A549 (cell line): Measurements from ENCODE around the gene EDARADD. TPM values are rescaled to one million over a fixed set of nuclear protein-coding genes. Genes with fewer than 3 reads are reported as not detected.

Experiments used
- ATAC-seq, 2 experiments: fragments of 200-7000 bp in 1 of 2; fragments of >200 bp in 1 of 2; cut with Nextera tagmentation in 1 of 2; cut with Tn5 transposase in 1 of 2; 3 replicates each; pipeline versions ENCODE4 v1.8.0 to v1.9.1; 2018 to 2020; ENCODE audit warnings: mild to moderate bottlenecking in 1 of 2, moderate library complexity in 1 of 2
- CTCF ChIA-PET: fragments of 300-600 bp; sonication (Branson Sonifier 250); formaldehyde crosslinking; extraction: SDS; loops from one replicate; lab custom pipeline; 2021; ENCODE audit warnings: antibody characterized with exemption, inconsistent platforms; lab: Yijun Ruan, JAX
- POLR2A ChIA-PET: fragments of 350-600 bp; formaldehyde crosslinking; extraction: SDS; loops from one replicate; lab custom pipeline; 2021; ENCODE audit warnings: antibody characterized with exemption, inconsistent platforms; lab: Yijun Ruan, JAX
- DNase-seq, 2 experiments: peaks; one replicate each; pipeline versions ENCODE4 v3.0.0 to v3.0.0-alpha.2; 2011 to 2016; ENCODE audit warnings: low read depth in 1 of 2, low spot score in 1 of 2
- FAIRE-seq: peaks from 2 replicates; lab custom pipeline; 2011; peaks lifted over from hg19 to GRCh38; lab: Jason Lieb, UNC
- H3K27ac ChIP-seq, 2 experiments: fragments of >200 bp; sonication (Bioruptor Twin); formaldehyde crosslinking; 3 replicates each; pipeline ENCODE4 v1.5.1; 2016 to 2017
- H3K4me1 ChIP-seq: fragments of >200 bp; sonication (Bioruptor Twin); formaldehyde crosslinking; 3 replicates; pipeline ENCODE4 v1.6.1; 2016
- H3K4me2 ChIP-seq: fragments of >200 bp; sonication (Bioruptor Twin); formaldehyde crosslinking; 3 replicates; pipeline ENCODE4 v1.6.1; 2016
- H3K4me3 ChIP-seq: fragments of >200 bp; sonication (Bioruptor Twin); formaldehyde crosslinking; 3 replicates; pipeline ENCODE4 v1.5.1; 2016
- H3K9me3 ChIP-seq: fragments of >200 bp; sonication (Bioruptor Twin); formaldehyde crosslinking; 3 replicates; pipeline ENCODE4 v1.6.1; 2016
- HOXB13 ChIP-seq: fragments of 250-450 bp; sonication (Bioruptor Pico); IDR thresholded peaks from 2 replicates; pipeline ENCODE4 v1.5.0; 2020; ENCODE audit warnings: low read depth, mild to moderate bottlenecking, moderate library complexity
- JUN ChIP-seq, 2 experiments: fragments of >200 bp; sonication (Bioruptor Twin); formaldehyde crosslinking; IDR thresholded peaks; 2 replicates in 1 of 2; 3 replicates in 1 of 2; pipeline ENCODE4 v1.6.1; 2016 to 2017
- KDM1A ChIP-seq: fragments of 200-600 bp; sonication (generic); IDR thresholded peaks from 2 replicates; pipeline ENCODE4 v1.6.1; 2016; ENCODE audit warnings: low read depth, mild to moderate bottlenecking
- KDM5A ChIP-seq: fragments of 200-600 bp; sonication (generic); IDR thresholded peaks from 2 replicates; pipeline ENCODE4 v1.6.1; 2016; ENCODE audit warnings: antibody characterized with exemption, mild to moderate bottlenecking
- MAFK ChIP-seq: fragments of 450-650 bp; IDR thresholded peaks from 2 replicates; pipeline ENCODE4 v1.6.1; 2014; ENCODE audit not compliant: partially characterized antibody
- NFE2L2 ChIP-seq: fragments of 150-350 bp; conservative IDR thresholded peaks from 2 replicates; pipeline ENCODE4 v1.6.1; 2014; ENCODE audit warnings: low read length
- PHF8 ChIP-seq: fragments of 200-600 bp; sonication (generic); IDR thresholded peaks from 2 replicates; pipeline ENCODE4 v1.6.1; 2016; ENCODE audit warnings: low read depth, mild to moderate bottlenecking, antibody characterized with exemption, moderate library complexity, borderline replicate concordance
- POLR2A ChIP-seq: IDR thresholded peaks from 2 replicates; pipeline ENCODE4 v1.6.1; 2012; ENCODE audit warnings: mild to moderate bottlenecking, low read length
- RAD21 ChIP-seq, 2 experiments: fragments of >200 bp in 1 of 2; sonication (Bioruptor Twin) in 1 of 2; formaldehyde crosslinking in 1 of 2; IDR thresholded peaks in 1 of 2; conservative IDR thresholded peaks in 1 of 2; 2 replicates in 1 of 2; 3 replicates in 1 of 2; pipeline ENCODE4 v1.6.1; 2012 to 2018; ENCODE audit warnings: inconsistent platforms in 1 of 2
- SMC3 ChIP-seq: fragments of >200 bp; sonication (Bioruptor Twin); formaldehyde crosslinking; IDR thresholded peaks from 3 replicates; pipeline ENCODE4 v1.6.1; 2018; ENCODE audit warnings: inconsistent platforms
- SREBF2 ChIP-seq: fragments of 450-650 bp; IDR thresholded peaks from 2 replicates; pipeline ENCODE4 v1.6.1; 2014; ENCODE audit warnings: mild to moderate bottlenecking, moderate library complexity
- WGBS: methylation state at CpG from one replicate; pipeline ENCODE4 v1.1.6; 2017; ENCODE audit errors: missing lambda C conversion rate; 5-methylcytosine and 5-hydroxymethylcytosine counted together
- polyA plus RNA-seq, 4 experiments: library from polyadenylated mRNA; depleted of rRNA in 3 of 4; stranded (reverse); fragments of >200 nt; fragmentation: RNase III in 1 of 4; extraction: RNeasy Plus Mini Kit Qiagen cat#74134 plus additional on column Dnase treatment in 1 of 4; gene quantifications; 2 replicates in 3 of 4; 3 replicates in 1 of 4; pipeline ENCODE4 v1.2.3, GENCODE V29; 2011 to 2017
- TF ChIP-seq, protein P1 (sequence below): fragments of >200 bp; sonication (Bioruptor Twin); formaldehyde crosslinking; IDR thresholded peaks from 2 replicates; pipeline ENCODE4 v1.6.1; 2016
- TF ChIP-seq, protein P2 (sequence below): fragments of 450-650 bp; IDR thresholded peaks from 2 replicates; pipeline ENCODE4 v1.6.1; 2014; ENCODE audit warnings: antibody characterized with exemption
- TF ChIP-seq, protein P3 (sequence below): fragments of 200-600 bp; sonication (generic); IDR thresholded peaks from 2 replicates; pipeline ENCODE4 v1.6.1; 2016; ENCODE audit warnings: antibody characterized with exemption, mild to moderate bottlenecking, moderate library complexity
- TF ChIP-seq, protein P4 (sequence below): IDR thresholded peaks from 2 replicates; pipeline ENCODE4 v1.6.1; 2012; ENCODE audit warnings: low read depth, borderline replicate concordance
- TF ChIP-seq, protein P5 (sequence below): IDR thresholded peaks from 2 replicates; pipeline ENCODE4 v1.6.1; 2012

EDARADD gene
- polyA plus RNA-seq, 2 of the 4 experiments (the other 2 are of a cell fraction), result 2.1 to 5.8 TPM

DNA sequence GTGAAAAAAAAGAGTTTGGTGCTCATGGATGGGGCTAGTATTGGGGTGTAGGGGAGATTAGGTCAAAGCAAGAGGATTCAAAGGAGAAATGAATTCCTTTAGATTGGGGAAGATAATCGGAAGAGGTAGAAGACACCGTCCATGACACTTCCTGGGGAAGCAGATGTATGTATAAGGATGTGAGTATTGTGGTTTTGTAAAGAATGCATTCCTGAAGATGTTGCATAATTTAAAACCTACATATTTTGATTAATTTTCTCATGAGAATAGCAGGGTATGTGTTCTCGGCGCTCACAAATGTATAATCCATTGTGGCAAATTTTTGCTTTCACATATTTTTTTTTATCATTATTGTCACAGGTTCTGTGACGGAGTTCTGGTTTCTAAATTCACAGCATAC, 124.2 kb downstream of the EDARADD start:
- POLR2A ChIA-PET, result no interaction called here
- no peak for FAIRE-seq

DNA sequence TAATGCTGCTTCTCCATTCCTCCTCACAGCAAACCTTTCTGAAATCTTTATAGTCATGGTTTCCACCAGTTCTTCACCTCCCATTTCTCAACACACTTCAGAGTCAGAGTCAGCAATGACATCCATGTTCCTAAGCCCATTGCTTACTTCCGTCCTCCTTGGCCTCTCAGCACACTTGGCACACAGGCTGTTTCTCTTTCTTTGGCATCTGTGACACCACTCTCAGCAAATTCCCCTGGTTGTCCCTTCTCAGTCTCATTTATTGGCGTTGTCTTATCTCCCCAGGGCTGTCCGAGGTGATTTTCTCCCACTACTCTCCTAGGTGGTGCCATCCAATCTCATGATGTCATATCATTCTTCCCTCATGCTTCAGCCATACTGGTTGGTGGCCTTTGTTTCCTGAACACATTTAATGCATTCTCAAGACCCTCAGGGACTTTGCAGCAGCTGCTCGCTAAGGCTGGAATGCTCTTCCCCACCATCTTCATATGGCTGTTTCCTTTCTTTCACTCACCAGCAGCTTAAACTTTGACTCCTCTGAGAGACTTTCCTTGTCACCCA, 126.4 kb downstream of the EDARADD start:
- ChIA-PET CTCF (interaction anchor here (1.4 kb wide), 1 partner anchor 28 kb away, joined by 3 read pairs; no protein-coding TSS in a partner anchor), POLR2A (no interaction called here)
- TF ChIP-seq PHF8 (no peak), KDM5A (no peak)
- TF ChIP-seq, protein P1, sequence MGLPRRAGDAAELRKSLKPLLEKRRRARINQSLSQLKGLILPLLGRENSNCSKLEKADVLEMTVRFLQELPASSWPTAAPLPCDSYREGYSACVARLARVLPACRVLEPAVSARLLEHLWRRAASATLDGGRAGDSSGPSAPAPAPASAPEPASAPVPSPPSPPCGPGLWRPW, result no peak
- WGBS, result 80% methylated on average over 4 of the region's 4 CpGs
- Histone ChIP-seq H3K4me1 (peaks cover 37% of the 10 kb centered on the region), H3K4me3 (no peak overlapping the region), H3K27ac (no peak overlapping the region), H3K4me2 (no peak overlapping the region), H3K9me3 (no peaks in the 10 kb centered on the region)
- no peak for ATAC-seq
- no peak for DNase-seq
- no peak for FAIRE-seq

More for the DNA sequence above, 124.2 kb downstream of the EDARADD start:
- TF ChIP-seq HOXB13 (no peak), SREBF2 (no peak), SMC3 (no peak), KDM5A (no peak), MAFK (no peak)
- TF ChIP-seq, protein P2, sequence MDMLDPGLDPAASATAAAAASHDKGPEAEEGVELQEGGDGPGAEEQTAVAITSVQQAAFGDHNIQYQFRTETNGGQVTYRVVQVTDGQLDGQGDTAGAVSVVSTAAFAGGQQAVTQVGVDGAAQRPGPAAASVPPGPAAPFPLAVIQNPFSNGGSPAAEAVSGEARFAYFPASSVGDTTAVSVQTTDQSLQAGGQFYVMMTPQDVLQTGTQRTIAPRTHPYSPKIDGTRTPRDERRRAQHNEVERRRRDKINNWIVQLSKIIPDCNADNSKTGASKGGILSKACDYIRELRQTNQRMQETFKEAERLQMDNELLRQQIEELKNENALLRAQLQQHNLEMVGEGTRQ, result no peak
- TF ChIP-seq, all 56 proteins: peak for 0
- Histone ChIP-seq H3K4me1 (peaks cover 38% of the 10 kb centered on the region), H3K4me2 (no peak overlapping the region), H3K4me3 (no peak overlapping the region), H3K9me3 (no peaks in the 10 kb centered on the region), H3K27ac (no peak overlapping the region)
- 91% methylated on average over 5 of the region's 5 CpGs for WGBS
- no peak for ATAC-seq
- no peak for DNase-seq
- CTCF ChIA-PET, result no interaction called here

DNA sequence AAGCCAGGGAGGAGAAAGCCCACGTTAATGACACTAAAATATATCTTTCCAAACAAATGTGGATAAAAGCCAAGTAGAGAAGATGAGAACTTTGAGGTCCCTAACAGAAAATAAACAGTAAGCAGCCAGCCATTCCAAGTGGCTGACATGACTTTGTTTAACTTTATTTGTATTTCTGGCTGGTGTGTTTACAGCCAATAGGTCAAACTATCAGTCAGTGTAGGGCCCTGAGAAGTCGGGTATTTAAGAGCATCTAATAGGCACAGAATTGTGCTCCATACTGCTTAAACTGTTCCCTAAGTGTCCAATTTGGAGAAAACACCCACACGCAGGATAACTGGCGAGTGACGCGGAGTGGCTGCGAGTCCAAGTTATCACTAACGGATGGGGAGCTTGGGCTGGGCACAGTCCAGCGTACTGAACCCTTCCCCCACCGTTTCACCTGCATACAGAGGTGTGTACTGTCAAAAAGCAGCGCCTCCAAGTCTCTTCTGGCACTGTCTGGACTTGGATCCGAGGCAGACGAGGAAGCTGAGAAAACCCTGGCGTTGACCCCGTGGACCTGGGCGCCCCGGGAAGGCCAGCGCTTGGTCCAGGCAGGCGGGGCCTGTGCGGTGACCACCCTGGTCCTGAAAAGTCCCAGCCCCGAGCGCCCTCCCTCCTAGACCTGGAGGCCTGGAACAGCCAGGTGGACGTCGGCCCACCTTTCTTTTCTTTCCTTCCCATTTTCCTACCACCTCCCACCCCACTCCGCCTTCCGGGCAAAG, 129.0 kb downstream of the EDARADD start:
- Histone ChIP-seq H3K9me3 (no peaks in the 10 kb centered on the region), H3K4me2 (peak overlapping the region; percentile 74), H3K4me3 (peak overlapping the region; percentile 99), H3K4me1 (peaks cover 13% of the 10 kb centered on the region), H3K27ac (peak overlapping the region; percentile 88 to 94)
- peak; percentile 13 to 28 for DNase-seq
- TF ChIP-seq PHF8 (no peak), JUN (IDR thresholded peaks at IDR 0.05) (0 out of 5 replicates have a peak, but pooled peaks of 1 of the 2 experiments have one; percentile 17)
- TF ChIP-seq, protein P3, sequence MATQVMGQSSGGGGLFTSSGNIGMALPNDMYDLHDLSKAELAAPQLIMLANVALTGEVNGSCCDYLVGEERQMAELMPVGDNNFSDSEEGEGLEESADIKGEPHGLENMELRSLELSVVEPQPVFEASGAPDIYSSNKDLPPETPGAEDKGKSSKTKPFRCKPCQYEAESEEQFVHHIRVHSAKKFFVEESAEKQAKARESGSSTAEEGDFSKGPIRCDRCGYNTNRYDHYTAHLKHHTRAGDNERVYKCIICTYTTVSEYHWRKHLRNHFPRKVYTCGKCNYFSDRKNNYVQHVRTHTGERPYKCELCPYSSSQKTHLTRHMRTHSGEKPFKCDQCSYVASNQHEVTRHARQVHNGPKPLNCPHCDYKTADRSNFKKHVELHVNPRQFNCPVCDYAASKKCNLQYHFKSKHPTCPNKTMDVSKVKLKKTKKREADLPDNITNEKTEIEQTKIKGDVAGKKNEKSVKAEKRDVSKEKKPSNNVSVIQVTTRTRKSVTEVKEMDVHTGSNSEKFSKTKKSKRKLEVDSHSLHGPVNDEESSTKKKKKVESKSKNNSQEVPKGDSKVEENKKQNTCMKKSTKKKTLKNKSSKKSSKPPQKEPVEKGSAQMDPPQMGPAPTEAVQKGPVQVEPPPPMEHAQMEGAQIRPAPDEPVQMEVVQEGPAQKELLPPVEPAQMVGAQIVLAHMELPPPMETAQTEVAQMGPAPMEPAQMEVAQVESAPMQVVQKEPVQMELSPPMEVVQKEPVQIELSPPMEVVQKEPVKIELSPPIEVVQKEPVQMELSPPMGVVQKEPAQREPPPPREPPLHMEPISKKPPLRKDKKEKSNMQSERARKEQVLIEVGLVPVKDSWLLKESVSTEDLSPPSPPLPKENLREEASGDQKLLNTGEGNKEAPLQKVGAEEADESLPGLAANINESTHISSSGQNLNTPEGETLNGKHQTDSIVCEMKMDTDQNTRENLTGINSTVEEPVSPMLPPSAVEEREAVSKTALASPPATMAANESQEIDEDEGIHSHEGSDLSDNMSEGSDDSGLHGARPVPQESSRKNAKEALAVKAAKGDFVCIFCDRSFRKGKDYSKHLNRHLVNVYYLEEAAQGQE, result peak; percentile 61
- no peak for FAIRE-seq
- WGBS, result 10% methylated on average over 24 of the region's 26 CpGs
- POLR2A ChIA-PET, result no interaction called here
- CTCF ChIA-PET, result interaction anchor here (1.1 kb wide), 1 partner anchor 20 kb away, joined by 4 read pairs; no protein-coding TSS in a partner anchor
- peak; percentile 49 to 69 for ATAC-seq

DNA sequence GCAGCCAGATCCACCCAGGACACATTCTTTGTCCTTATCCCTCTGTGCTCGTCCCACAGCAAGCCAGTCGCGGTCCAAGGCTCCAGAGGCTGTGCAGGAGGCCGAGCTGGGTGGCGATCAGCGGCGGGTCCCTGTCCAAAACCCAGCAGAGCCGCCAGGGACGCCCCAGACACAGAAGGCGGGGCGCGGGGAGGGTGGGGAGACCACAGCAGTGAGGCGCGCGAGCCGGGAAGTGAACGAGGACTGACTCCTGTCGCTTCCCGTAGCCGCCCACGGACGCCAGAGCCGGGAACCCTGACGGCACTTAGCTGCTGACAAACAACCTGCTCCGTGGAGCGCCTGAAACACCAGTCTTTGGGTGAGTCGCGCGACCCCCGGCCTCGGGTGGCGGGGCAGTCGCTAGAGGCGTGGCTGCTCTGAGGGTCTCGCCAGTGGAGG, 129.6 kb downstream of the EDARADD start, which contains the start of gene LGALS8:
Gene LGALS8, plus strand, starts transcription at position 279 of the 438 bp plus-strand sequence. CDS start 2,089 bp downstream, outside the sequence.
- FAIRE-seq (no peak), ATAC-seq (peak; percentile 87 to 88), DNase-seq (peak; percentile 82)
- peak within 1 kb of the TSS; percentile 74 for H3K4me2 ChIP-seq
- no peaks in the 10 kb centered on the region for H3K9me3 ChIP-seq
- peak within 1 kb of the TSS; percentile 99 for H3K4me3 ChIP-seq
- CTCF ChIA-PET, result interaction anchor here (0.6 to 1.1 kb wide), 2 partner anchors 20 to 34 kb away, joined by 3 to 4 read pairs; no protein-coding TSS in a partner anchor
- H3K4me1 ChIP-seq, result peaks cover 11% of the 10 kb centered on the region; the same call in 2 of the 3 replicates
- TF ChIP-seq RAD21 (conservative IDR thresholded peaks at IDR 0.05 in 1 of 2, IDR thresholded peaks at IDR 0.05 in 1 of 2), result no peak
- TF ChIP-seq NFE2L2, result no peak
- 0 out of 3 replicates have a peak, but pooled peaks have one; percentile 6 for TF ChIP-seq SMC3
- peak in 1 of 2 experiments; percentile 30; a peak in 1 of 5 replicates for TF ChIP-seq JUN (IDR thresholded peaks at IDR 0.05)
- no peak for TF ChIP-seq KDM1A
- peak; percentile 45 for TF ChIP-seq POLR2A
- TF ChIP-seq, protein P4, sequence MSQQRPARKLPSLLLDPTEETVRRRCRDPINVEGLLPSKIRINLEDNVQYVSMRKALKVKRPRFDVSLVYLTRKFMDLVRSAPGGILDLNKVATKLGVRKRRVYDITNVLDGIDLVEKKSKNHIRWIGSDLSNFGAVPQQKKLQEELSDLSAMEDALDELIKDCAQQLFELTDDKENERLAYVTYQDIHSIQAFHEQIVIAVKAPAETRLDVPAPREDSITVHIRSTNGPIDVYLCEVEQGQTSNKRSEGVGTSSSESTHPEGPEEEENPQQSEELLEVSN, result 0 out of 2 replicates have a peak, but pooled peaks have one; percentile 7
- TF ChIP-seq, protein P5, sequence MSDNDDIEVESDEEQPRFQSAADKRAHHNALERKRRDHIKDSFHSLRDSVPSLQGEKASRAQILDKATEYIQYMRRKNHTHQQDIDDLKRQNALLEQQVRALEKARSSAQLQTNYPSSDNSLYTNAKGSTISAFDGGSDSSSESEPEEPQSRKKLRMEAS, result peak; percentile 56
- POLR2A ChIA-PET, result no interaction called here
- 5% methylated on average over 21 of the region's 35 CpGs for WGBS
- H3K27ac ChIP-seq, result peak within 1 kb of the TSS; percentile 88 to 94
